OCI-LY3 (cell line): ENCODE measurements around the gene SSR4.

Source experiments
- H2AFZ ChIP-seq: fragments of 200-600, 300-600 bp; shearing (Covaris generic); 2 replicates; pipeline ENCODE4 v1.6.0; 2014; ENCODE audit warnings: antibody characterized with exemption, low read depth, low read length
- H3K27ac ChIP-seq: fragments of 200-600, 300-600 bp; sonication (generic); 2 replicates; pipeline ENCODE4 v1.5.1; 2014; ENCODE audit warnings: mild to moderate bottlenecking, low read length, moderate library complexity, mixed read lengths
- H3K27me3 ChIP-seq: fragments of 200-600, 300-600 bp; sonication (generic); 2 replicates; pipeline ENCODE4 v1.6.1; 2014; ENCODE audit warnings: low read depth, low read length, mixed read lengths
- H3K36me3 ChIP-seq: fragments of 200-600, 300-600 bp; sonication (generic); replicated peaks from 2 replicates; pipeline ENCODE3; 2014; ENCODE audit warnings: low read depth, low read length, mixed read lengths
- H3K4me1 ChIP-seq: fragments of 300-600, 200-600 bp; sonication (generic); 2 replicates; pipeline ENCODE4 v1.6.1; 2014; ENCODE audit warnings: low read length, mixed read lengths
- H3K4me2 ChIP-seq: fragments of 200-600, 300-600 bp; sonication (generic); 2 replicates; pipeline ENCODE4 v1.6.1; 2014; ENCODE audit warnings: low read length, mixed read lengths
- H3K4me3 ChIP-seq: fragments of 300-600, 200-600 bp; sonication (generic); 2 replicates; pipeline ENCODE4 v1.5.1; 2014; ENCODE audit warnings: antibody characterized with exemption, mild to moderate bottlenecking, low read length, moderate library complexity
- H3K79me2 ChIP-seq: fragments of 300-600, 200-600 bp; shearing (Covaris generic); 2 replicates; pipeline ENCODE4 v1.6.1; 2014; ENCODE audit warnings: mild to moderate bottlenecking, low read length, mixed read lengths
- H3K9ac ChIP-seq: fragments of 300-600, 200-600 bp; shearing (Covaris generic); 2 replicates; pipeline ENCODE4 v1.6.0; 2014; ENCODE audit warnings: mild to moderate bottlenecking, low read length, moderate library complexity
- H3K9me3 ChIP-seq: fragments of 200-600, 300-600 bp; shearing (Covaris generic); 2 replicates; pipeline ENCODE4 v1.6.1; 2014; ENCODE audit warnings: low read length, mixed read lengths; ENCODE audit not compliant: insufficient read depth
- H4K20me1 ChIP-seq: fragments of 200-600, 300-600 bp; sonication (generic); 2 replicates; pipeline ENCODE4 v1.6.1; 2016; ENCODE audit warnings: low read length, mixed read lengths; ENCODE audit not compliant: insufficient read depth
- EZH2phosphoT487 ChIP-seq: fragments of 200-600 bp; shearing (Covaris generic); IDR thresholded peaks from 2 replicates; pipeline ENCODE4 v1.6.1; 2018; ENCODE audit warnings: antibody characterized with exemption, mixed run types, low read depth
- TF ChIP-seq, protein P1 (sequence below): fragments of 200-600, 300-600 bp; sonication (generic); IDR thresholded peaks from 2 replicates; pipeline ENCODE4 v1.5.1; 2014; ENCODE audit warnings: antibody characterized with exemption, low read length, low read depth

SSR4 gene

GRCh38 chrX:153801669-153802068 lies 7.2 kb downstream of the SSR4 start:
- Histone ChIP-seq H2AFZ (no peak overlapping the region), H3K4me1 (no peaks in the 10 kb centered on the region), H4K20me1 (no peaks in the 10 kb centered on the region; the same call in 1 of the 2 replicates), H3K27me3 (no peaks in the 10 kb centered on the region), H3K36me3 (peaks cover 14% of the 10 kb centered on the region), H3K79me2 (peaks cover 6% of the 10 kb centered on the region), H3K4me2 (no peak overlapping the region), H3K9me3 (no peaks in the 10 kb centered on the region), H3K27ac (no peak overlapping the region), H3K4me3 (no peak overlapping the region), H3K9ac (no peak overlapping the region)
- TF ChIP-seq EZH2phosphoT487 = no peak
- TF ChIP-seq, protein P1, sequence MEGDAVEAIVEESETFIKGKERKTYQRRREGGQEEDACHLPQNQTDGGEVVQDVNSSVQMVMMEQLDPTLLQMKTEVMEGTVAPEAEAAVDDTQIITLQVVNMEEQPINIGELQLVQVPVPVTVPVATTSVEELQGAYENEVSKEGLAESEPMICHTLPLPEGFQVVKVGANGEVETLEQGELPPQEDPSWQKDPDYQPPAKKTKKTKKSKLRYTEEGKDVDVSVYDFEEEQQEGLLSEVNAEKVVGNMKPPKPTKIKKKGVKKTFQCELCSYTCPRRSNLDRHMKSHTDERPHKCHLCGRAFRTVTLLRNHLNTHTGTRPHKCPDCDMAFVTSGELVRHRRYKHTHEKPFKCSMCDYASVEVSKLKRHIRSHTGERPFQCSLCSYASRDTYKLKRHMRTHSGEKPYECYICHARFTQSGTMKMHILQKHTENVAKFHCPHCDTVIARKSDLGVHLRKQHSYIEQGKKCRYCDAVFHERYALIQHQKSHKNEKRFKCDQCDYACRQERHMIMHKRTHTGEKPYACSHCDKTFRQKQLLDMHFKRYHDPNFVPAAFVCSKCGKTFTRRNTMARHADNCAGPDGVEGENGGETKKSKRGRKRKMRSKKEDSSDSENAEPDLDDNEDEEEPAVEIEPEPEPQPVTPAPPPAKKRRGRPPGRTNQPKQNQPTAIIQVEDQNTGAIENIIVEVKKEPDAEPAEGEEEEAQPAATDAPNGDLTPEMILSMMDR = no peak

DNA sequence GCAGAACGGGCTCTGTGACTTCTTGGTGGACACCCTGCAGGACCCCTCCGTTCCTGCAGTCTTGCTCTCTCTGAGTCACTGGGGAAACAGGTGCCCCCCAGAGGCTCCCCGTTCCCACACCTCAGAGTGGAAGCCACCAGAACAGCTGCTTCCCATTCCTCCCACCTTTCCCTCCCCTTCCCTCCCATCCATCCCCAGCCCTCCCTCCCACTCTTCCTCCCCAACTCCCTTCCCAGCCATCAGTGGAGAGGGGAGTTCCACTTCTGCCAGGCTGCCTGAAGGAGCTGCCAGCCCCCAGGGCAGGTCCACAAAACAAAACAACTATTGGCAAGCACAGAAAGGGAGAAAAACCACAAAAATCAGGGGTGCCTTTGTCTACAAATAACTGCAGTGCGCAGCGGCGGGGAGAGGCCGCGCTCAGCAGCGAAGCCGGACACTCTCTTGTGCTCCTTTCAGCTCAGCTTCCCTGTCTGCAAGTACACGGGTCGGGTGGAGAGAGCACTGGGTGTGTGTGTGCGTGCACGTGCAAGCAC lies 8.1 kb downstream of the SSR4 start:
- no peak overlapping the region for H3K4me3 ChIP-seq
- H4K20me1 ChIP-seq = no peaks in the 10 kb centered on the region
- no peak overlapping the region for H3K27ac ChIP-seq
- H2AFZ ChIP-seq = no peak overlapping the region
- no peaks in the 10 kb centered on the region for H3K27me3 ChIP-seq
- H3K79me2 ChIP-seq = no peaks in the 10 kb centered on the region; the same call in 1 of the 2 replicates
- no peaks in the 10 kb centered on the region for H3K9me3 ChIP-seq
- H3K36me3 ChIP-seq = peaks cover 6% of the 10 kb centered on the region
- no peak overlapping the region for H3K4me2 ChIP-seq
- H3K9ac ChIP-seq = no peak overlapping the region
- H3K4me1 ChIP-seq = no peaks in the 10 kb centered on the region
- TF ChIP-seq, protein P1 = no peak
- TF ChIP-seq EZH2phosphoT487 = no peak

DNA sequence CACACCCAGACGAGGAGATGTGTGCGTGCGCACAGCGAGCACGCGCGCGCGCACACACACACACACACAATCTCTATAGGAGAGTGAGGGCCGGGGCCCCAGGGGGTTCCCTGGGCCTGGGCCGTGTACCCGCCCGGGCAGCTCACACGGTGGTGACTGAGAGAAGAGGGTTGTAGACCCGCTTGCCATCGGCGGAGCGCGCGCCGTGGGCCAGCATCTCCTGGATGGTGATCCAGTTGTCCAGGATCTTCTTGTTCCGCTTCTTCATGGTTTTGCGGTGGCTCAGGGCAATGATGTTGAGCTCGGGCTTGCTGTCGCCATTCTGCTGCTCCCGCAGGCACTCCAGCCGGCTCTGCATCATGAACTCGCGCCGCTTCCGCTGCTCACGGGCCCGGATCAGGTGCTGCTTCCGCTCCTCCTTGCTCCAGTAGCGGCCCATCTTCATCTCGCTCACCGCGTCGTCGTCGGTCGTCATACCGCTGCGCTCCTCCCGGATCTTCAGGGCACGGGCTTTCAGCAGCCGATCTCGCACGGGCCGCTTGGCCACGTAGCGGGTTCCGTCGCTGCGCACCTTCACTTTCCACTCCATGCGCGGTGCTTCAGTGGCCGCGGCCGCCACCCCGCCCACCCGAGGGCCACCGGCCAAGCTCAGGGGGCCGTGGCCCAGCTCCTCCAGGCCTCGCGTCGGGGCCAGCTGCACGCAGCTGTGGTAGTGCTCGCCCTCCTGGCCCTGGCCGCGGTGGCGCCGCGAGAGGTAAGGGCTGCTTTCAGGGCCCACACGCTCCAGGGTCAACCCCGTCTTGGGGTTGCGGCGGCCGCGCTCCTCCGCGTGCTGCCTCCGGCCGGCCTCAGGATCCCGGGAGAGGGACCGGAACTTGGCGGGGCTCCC lies 9.0 kb downstream of the SSR4 start:
- Histone ChIP-seq H3K4me1 (no peaks in the 10 kb centered on the region), H3K79me2 (no peaks in the 10 kb centered on the region), H3K9ac (no peak overlapping the region), H3K9me3 (no peaks in the 10 kb centered on the region), H3K4me3 (no peak overlapping the region), H3K27me3 (no peaks in the 10 kb centered on the region), H4K20me1 (no peaks in the 10 kb centered on the region), H3K27ac (no peak overlapping the region), H3K36me3 (peaks cover 4% of the 10 kb centered on the region), H2AFZ (no peak overlapping the region), H3K4me2 (no peak overlapping the region)
- TF ChIP-seq, protein P1 = no peak
- TF ChIP-seq EZH2phosphoT487 = no peak

DNA sequence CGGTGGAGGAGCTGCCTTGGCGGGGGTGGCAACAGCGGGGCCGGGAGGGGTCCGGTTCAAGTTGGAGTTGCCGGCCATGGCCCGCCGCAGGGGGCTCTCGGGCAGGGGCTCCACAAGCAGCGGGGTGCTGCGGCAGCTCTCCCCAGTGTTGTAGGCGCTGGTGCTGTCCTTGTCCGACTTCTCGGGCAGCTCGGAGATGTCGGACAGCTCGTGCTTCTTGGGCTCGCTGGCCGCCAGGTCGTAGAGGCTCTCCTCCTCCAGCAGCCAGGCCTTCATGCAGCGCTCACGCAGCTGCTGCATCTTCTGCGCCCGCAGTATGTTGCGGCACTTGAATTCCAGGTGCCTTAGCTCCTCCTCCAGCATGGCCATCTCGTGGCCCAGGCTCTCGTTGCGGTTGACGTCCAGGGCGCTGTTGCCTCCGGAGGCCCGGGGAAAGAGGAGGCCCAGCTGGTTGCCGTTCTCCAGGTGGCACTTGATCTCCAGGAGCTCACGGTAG lies 9.7 kb downstream of the SSR4 start:
- H3K27ac ChIP-seq = no peak overlapping the region
- no peaks in the 10 kb centered on the region for H4K20me1 ChIP-seq
- no peaks in the 10 kb centered on the region for H3K79me2 ChIP-seq
- no peak overlapping the region for H2AFZ ChIP-seq
- H3K4me3 ChIP-seq = no peak overlapping the region
- no peaks in the 10 kb centered on the region for H3K27me3 ChIP-seq
- H3K4me1 ChIP-seq = no peaks in the 10 kb centered on the region
- no peaks in the 10 kb centered on the region for H3K9me3 ChIP-seq
- no peak overlapping the region for H3K4me2 ChIP-seq
- TF ChIP-seq, protein P1 = no peak
- no peak for TF ChIP-seq EZH2phosphoT487
- H3K36me3 ChIP-seq = no peaks in the 10 kb centered on the region
- H3K9ac ChIP-seq = no peak overlapping the region
